Measurements from ENCODE around the gene CASKIN2.
"Not testable (repeated sequence)": the region's sequence is repeated elsewhere in the genome, so short reads cannot be mapped to it uniquely, and the experiment has no call there.

The CASKIN2 gene

DNA sequence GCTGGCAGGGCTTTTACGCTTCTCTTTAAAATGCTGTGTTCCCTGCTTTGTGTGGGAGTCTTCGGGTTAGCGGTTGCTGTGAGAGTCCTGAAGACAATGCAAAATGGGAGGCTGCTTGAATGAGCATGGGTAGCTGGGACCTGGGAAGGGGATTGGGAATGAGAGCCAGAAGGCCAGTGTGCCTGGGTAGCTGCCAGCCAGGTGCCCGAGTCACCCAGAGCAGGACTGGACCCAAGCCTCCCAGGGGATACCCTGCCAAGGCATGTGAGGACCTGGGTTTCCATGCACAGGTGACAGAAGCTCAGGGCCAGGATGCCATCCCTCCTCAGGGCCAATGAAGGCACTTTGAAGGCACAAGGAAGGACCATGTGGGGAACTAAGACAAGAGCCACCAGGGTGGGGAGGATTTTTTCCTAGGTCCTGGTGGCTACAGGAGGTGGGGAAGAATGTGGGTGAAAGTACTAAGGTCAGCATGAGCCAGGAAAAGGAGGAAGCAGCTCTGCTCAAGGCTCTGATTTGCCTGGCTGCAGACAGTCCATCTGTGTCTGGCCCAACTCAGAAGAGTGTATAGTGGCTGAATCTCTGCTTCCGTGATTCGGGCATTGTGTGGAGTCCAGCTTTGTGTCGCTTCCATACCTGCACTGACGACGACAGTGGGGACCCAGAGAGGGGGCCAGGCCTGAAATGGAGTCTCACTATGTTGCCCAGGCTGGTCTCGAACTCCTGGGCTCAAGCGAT lies 38.4 kb downstream of the CASKIN2 start:
- Histone ChIP-seq H3K4me3 (no peak overlapping the region), H3K27ac (peak overlapping the region in 7 of 21 experiments; percentile 15 to 72 (median 30))

DNA sequence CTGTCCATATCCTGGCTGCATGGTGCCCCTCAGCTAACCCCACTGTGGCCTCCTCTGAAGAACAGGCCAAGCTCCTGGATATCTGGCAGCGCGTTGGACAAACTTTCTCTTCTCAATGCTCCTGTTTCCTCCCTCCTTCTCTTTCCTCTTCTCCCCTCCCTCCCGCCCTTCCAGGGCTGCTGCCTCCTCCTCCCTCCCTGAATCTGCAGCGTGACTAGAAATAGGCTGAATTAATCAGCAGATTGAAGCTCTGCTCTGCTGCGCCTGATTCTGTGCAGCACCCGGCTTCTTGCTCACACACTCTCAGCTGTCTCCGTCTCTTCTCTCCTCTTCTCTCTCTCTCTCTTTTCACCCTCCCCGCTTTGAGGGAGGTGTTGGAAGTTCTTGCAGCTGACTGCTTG lies 39.1 kb downstream of the CASKIN2 start:
- H3K4me3 ChIP-seq = no peak overlapping the region
- H3K27ac ChIP-seq = peak overlapping the region in 10 of 21 experiments; percentile 14 to 72 (median 24)

DNA sequence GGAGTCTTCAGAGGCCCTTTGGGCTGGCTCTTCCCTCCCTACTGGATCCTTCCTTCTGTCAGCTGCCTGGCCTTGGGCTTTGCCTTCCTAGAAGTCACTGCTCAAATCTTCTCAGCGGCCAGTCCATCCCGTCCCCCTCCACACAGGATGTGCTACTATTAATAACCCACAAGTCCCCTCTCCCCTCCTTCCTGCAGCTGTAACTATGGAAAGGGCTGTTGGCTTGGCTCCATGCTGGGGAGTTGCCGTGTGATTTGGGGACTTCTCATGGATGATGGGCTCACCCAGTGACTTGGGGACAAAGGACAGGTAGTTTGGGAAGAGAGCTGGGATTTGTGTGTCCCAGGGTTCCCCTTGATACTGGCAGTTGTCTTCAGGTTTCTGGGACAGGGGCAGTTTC lies 39.5 kb downstream of the CASKIN2 start:
- peak overlapping the region in 10 of 21 experiments; percentile 15 to 62 (median 28) for H3K27ac ChIP-seq
- H3K4me3 ChIP-seq = no peak overlapping the region

DNA sequence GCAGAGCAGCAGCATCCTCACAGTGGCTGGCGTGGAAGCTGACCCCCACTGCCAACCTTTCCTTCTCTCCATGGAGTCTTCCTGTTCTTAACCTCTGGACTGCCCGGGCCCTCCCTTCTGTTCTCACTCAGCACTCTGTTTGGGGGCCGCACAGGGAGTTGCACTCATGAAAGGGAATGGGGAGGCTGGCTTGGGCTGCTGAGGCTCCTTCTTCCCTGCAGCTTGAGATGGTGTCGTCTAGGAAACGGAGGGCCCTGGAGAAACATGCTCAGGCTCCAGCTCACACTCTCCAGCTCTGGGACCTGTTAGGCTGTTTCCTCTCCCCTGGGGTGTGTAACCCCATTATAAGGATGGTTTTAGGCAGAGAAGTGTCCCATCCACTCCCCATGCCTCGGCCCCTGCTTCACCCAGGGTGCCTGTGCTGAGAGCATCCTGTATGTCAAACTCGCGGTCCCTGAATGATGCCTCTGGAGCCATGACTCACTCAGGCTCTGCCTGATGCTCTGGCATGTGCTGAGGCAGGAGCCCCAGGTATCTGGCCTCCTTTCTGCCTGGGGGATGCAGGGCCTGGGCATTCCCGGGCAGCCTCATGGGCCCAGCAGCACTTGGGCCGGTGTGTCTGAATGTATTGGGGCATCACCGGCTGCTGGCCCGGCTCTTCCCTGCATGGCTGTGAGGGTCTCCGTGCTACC lies 40.0 kb downstream of the CASKIN2 start:
- Histone ChIP-seq H3K27ac (peak overlapping the region in 5 of 21 experiments; percentile 30 to 62 (median 47)), H3K4me3 (no peak overlapping the region)

DNA sequence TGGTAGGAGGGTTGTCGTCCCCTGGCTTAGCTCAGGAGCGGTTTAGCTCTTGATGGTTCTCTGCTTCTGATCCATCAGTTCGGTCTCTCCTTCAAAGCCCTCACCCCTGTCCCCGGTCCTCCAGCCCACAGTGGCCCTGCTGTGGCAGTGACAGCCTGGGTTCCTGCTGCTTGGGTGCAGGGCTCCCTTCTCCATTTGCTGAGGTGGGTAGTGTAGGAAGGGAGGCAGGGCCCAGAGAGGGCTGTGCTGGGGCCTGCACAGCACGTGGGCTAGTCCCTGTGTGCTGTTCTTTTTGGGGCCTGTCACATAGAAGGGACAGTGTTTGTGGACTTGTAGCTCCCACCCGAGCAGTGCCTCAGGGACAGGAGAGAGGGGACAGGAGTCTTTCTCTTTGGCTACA lies 40.6 kb downstream of the CASKIN2 start:
- Histone ChIP-seq H3K27ac (peak overlapping the region in 2 of 21 experiments; percentile 30 to 62), H3K4me3 (no peak overlapping the region)

DNA sequence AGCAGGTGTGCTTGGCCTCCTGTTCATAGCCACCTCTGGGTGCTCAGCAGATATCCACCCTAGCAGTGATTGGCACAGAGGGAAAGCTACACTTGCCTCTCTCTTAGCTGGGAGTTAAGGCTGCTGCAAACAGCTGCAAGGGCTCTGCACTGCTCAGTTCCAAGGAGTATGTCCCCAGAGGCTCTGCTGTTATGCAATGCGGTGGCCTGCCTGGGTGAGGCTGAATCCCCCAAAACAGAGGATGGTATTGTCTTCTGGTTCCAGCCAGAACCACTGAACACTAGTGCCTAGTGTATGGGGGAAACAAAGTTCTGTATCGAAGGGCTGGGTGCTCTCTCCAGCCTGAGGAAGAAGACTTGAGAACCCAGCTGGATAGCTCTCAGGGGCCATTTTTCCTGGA lies 42.1 kb downstream of the CASKIN2 start:
- Histone ChIP-seq H3K4me3 (no peak overlapping the region), H3K27ac (no peak overlapping the region)

DNA sequence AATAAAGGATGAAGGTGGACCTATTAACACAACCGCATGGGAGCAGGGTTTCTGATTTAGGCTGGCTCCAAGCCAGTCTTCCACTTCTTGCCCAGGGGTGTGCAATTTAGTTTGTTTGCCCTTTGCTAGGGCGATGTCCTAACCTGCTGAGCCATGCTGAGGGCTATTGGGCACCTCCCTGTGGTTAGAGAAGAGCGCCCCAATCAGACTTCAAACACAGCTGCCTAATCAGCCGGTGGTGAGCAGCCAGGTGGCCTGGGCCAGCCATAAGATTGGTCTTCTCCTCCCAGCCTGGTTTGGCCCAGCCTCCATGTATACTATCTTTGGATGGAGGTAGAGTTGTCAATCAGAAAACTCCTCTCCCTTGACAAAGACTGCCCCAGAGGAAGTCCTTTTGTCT lies 43.2 kb downstream of the CASKIN2 start:
- Histone ChIP-seq H3K27ac (no peak overlapping the region), H3K4me3 (no peak overlapping the region)

DNA sequence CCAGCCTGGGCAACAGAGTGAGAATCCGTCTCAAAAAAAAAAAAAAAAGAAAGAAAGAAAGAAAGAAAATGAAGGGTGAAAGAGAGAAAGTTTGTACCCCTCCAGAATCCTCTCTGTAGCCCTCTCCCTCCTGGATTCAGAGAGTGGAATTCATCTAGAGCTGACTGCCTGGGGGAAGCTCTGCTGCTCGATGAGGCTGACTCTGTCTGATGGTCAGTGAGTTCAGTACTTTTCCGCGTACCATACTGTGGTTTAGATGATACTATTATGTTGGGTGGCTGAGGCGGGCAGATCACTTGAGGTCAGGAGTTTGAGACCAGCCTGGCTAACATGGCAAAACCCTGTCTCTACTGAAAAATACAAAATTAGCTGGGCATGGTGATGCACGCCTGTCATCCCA lies 44.1 kb downstream of the CASKIN2 start:
- Histone ChIP-seq H3K27ac (no peak overlapping the region), H3K4me3 (no peak overlapping the region)

DNA sequence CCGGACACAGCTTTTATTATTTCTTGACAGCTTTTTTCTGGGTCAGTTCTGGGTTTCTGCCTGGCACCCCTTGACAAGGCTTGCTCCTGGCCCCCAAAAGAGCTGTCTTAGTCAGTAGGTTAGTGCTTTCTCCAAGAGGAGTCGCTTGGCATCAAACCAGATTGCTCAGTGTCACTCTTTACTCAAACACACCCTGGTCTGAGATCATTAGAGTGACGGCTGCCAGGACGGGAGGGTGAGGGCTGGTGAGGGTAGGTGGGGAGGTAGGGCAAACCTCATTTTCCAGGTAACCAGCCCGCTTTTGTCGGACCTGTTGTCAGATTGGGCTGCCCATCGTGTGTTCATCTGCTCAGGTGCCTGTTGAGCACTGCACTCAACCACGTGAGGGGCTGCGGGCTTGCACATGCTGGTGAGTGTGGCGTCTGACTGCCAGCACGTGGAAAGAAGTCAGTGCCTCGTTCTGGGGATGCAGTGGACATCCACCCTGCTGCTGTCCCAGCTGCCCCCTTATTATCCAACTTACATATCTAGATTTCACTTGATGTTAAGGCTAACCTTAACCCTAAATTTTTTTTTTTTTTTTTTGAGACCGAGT lies 46.5 kb downstream of the CASKIN2 start:
- peak overlapping the region in 2 of 21 experiments; percentile 21 to 60 for H3K27ac ChIP-seq

DNA sequence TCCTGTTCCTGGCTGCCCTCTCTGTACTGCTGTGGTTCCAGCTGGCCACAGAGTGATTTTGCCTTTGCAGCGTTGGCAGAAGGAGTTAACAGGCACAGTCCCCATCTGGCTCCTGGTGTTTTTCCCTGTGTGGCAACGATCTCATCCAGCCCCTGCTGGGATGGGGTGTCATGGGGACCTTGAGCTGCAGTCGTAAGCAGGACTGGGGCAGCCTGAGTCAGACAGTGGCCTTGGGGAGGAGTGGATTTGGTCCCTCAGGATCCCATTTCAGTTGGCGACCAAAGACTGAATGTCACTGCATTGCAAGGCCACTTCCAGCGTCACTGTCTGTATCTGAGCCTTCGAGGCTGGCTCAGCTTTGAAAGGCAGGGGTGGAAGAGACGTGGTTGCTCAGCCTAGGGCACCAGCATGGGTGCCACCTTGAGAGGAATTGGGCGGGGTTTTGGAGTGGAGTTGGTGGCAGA lies 47.0 kb downstream of the CASKIN2 start:
- Histone ChIP-seq H3K27ac (peak overlapping the region in 3 of 21 experiments; percentile 21 to 60 (median 38)), H3K4me3 (no peak overlapping the region)

More for the DNA sequence above, 46.5 kb downstream of the CASKIN2 start:
- no peak overlapping the region for H3K4me3 ChIP-seq

DNA sequence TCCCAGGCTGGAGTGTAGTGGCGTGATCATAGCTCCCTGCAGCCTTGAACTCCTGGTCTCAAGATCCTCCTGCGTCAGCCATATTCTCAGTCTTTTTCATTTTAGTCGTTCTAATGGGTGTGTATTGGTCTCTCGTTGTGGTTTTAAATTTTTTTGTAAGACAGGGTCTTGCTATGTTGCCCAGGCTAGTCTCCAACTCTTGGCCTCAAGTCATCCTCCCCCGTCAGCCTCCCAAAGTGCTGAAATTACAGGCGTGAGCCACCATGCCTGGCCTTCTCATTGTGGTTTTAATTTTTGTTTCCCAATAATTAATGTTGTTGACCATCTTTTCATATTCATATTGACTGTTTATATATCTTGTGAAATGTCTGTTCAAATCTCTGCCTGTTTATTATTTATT lies 50.3 kb downstream of the CASKIN2 start:
- no peak overlapping the region for H3K27ac ChIP-seq

DNA sequence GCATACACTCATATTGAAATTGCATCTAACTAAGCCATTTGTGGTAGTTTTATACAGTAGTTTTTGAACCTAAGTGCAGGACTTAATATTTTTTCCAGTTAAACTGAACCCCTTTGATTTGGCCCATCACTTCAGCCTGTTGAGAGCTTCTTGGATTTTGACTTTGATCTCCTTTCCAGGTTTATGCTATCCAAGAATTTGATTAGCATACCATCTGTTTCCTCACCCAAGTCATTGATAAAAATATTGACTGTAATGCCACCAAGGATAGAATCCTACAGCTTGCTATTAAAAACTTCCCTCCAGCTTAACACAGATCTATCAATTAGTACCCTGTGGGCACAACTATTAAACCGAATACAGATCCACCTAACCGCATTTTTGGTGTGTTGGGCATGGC lies 51.7 kb downstream of the CASKIN2 start:
- Histone ChIP-seq H3K4me3 (no peak overlapping the region), H3K27ac (no peak overlapping the region)

More for the DNA sequence above, 50.3 kb downstream of the CASKIN2 start:
- no peak overlapping the region for H3K4me3 ChIP-seq

DNA sequence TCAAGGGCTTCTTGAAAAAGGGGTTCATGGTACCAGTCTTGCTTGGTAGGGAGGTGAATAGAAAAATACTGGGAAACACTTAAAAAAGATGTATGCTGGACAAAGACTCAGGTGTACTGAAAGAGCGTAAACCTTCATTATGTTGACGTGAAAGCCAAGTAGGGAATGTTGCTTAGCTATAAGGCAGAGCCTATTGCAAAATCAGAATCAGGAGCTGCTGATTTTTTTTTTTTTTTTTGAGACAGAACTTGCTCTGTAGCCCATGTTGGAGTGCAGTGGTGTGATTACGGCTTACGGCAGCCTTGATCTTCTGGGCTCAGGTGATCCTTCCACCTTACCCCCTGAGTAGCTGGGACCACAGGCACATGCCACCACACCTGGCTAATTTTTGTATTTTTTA lies 55.0 kb downstream of the CASKIN2 start:
- Histone ChIP-seq H3K4me3 (no peak overlapping the region), H3K27ac (peak overlapping the region in 13 of 21 experiments; percentile 1 to 63 (median 42))

DNA sequence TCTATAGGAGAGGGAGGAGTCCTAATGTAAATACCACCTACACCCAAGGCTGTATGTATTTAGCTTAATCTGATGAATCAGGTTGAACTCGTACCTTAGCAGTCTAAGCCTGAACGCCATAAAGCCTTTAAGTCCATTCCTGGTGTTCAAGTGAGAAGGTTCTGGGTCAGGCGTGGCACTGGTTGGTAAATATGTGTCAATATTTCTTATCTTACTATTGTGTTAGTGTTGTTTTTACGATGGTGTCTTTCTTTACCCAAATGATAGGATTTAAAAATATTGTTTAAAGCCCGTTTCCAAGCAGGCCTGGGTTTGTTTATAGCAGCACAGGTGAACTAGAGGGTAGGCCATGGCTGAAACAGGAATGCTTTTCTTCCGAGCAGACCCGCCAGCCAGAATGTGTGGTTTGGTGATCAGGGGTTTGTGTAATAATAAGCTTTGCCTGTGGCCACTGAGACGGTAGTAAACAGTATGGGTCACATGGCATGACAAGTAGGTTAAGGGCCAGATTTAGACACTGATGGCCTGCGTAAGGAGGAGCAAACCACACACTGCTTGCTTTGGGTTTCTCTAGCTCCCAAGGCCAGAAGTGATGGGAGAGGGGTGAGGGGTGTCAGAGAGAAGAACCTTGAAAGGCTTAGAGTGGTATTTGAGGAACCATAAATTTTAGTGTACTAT lies 55.6 kb downstream of the CASKIN2 start:
- no peak overlapping the region for H3K4me3 ChIP-seq
- peak overlapping the region in 15 of 21 experiments; percentile 1 to 63 (median 43) for H3K27ac ChIP-seq

DNA sequence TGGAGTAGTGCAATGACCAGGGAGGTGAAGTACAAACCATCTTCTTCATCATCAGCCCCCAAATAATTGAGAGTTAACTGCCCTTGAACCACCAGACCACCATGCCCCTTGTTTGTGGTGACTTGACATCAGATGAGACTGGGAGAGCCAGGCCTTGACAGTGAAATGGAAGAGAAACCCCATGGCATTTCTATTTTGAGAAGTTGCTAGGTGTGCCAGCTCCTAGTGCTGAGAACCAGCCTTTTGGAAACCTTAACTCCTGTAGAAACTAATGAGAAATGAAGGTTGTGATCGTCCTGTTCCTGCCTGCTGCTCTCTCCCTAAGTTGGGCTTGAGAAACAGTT lies 56.1 kb downstream of the CASKIN2 start:
- peak overlapping the region in 13 of 21 experiments; percentile 1 to 63 (median 46) for H3K27ac ChIP-seq
- no peak overlapping the region for H3K4me3 ChIP-seq

DNA sequence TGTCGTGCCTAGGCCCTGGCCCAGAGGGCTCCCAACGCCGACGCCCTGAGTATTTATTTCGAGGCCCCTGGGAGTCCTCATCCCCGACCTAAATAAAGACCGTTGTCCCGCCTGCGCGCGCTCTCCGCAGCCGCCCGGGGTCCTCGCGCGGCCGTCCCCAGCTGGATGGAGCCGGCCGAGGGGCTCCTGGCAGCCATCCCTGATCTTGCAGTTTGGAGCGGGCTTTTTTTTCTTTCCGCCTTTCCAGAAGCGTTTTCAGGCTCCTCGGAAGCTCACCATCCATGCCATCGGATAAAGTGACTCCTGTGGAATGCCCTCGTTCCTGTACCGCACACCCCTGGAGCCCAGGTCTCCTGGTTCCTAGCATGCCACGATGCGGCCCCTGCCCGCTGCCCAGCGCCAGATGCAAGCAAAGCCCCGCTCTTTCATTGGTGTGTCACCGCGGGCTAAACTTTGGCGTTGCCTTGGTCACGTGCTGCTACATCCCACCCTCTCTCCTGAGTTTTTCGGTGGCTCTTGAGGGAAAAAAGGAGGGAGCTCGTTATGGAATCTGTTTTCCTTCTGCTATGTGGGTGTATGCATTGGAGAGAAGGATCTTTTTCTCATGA lies 58.2 kb downstream of the CASKIN2 start:
- Histone ChIP-seq H3K4me3 (peak overlapping the region; percentile 70 to 94 (median 83)), H3K27ac (peak overlapping the region; percentile 31 to 97 (median 89))

DNA sequence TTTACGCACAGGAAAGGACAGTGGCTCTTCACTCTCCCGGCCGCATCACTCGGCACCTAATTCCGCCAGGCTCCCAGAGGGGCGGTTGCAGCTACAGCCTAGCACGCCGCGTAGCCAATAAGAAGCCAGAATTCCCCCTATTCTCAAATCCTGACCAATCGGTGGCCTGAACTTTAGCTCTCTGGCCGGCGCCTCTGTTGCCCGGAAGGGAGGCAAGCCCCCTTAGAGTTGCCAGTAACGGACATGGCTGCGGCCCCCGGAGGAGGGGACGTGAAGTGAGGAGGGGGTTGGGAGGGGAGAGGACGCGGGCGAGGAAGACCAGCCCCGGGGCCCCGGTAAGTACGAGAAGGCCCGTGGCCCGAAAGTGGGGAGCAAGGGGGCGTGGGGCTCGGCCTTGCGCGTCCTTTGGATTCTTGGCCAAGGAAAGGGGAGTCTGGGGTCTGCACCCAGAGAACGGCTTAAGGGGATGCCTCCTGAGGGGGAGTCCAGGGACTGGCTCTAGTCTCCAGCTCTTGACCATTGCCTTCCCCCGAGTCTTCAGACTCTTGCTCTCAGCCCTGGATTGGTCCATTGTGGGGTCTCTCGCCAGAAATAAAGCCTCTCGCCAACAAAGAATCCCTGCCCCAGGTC lies 58.8 kb downstream of the CASKIN2 start, which contains the start of gene TMEM94:
Gene TMEM94, plus strand, starts transcription at position 219 of the 630 bp plus-strand sequence. CDS start 15,271 bp downstream, outside the sequence.
- H3K27ac ChIP-seq = peak within 1 kb of the TSS; percentile 31 to 97 (median 89)
- H3K4me3 ChIP-seq = peak within 1 kb of the TSS; percentile 70 to 94 (median 83)

DNA sequence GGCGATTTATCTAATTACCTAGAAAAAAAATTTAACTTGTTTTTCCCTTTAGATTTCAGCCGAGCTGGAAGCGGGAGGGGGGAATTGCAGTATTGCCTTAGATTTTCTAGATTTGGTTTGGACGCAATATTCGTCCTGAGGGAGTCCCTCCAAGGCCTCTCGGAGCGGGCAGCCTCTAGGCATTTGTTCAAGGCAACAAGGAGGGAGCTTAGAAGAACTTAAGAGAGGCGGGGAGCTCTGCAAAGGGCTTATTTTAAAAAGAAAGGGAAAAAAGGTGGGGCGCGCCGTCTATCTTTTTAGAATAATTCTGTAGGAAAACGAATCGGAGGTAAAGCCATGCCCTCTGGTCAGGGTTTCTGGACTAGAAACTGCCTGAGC lies 59.3 kb downstream of the CASKIN2 start:
- peak overlapping the region; percentile 25 to 97 (median 89) for H3K27ac ChIP-seq
- H3K4me3 ChIP-seq = peak overlapping the region; percentile 70 to 94 (median 83)

DNA sequence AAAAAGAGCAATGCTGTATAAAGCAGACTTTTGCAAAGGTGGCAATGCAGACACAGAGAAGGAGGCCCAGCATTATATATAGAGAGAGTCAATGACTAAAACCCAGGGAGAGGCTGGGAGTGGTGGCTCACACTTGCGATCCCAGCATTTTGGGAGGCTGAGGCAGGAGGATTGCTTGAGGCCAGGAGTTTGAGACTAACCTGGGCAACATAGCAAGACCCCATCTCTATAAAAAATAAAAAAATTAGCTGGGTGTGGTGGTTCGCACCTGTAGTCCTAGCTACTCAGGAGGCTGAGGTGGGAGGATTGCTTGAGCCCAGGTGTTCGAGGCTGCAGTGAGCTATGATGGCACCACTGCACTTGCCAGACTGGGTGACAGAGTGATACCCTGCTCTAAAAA lies 60.7 kb downstream of the CASKIN2 start:
- H3K27ac ChIP-seq, H3K4me3 ChIP-seq: not testable (repeated sequence)
